Measurements from ENCODE around the gene HBP1.

GRCh38 chr7:107161415-107161814 is 7.4 kb upstream of the HBP1 start:
- TF ChIP-seq POLR2A (IDR thresholded peaks at IDR 0.05) (no peak), CTCF (IDR thresholded peaks at IDR 0.05) (no peak)

Measured in Peyer's patch (tissue), 4 donors.